Measurements from ENCODE around the gene TIPIN. TPM values are rescaled to one million over a fixed set of nuclear protein-coding genes. Genes with fewer than 3 reads are reported as not detected.
"Not testable (repeated sequence)": the region's sequence is repeated elsewhere in the genome, so short reads cannot be mapped to it uniquely, and the experiment has no call there.

Gene TIPIN
- total RNA-seq, 1 experiment from 2014 or later = 23.4 TPM

- DNase-seq (ENCODE audit: low read depth) = peak; percentile 97
Measured at GRCh38 chr15:66386204-66387123, 30.0 kb upstream of the TIPIN start, which contains the start of gene MAP2K1. MAP2K1 (plus strand) TSS chr15:66386912; CDS start chr15:66387348, 436 bp downstream.

GRCh38 chr15:66381376-66381775 lies 24.9 kb upstream of the TIPIN start:
- DNase-seq (ENCODE audit: low read depth) = not testable (repeated sequence)

DNA sequence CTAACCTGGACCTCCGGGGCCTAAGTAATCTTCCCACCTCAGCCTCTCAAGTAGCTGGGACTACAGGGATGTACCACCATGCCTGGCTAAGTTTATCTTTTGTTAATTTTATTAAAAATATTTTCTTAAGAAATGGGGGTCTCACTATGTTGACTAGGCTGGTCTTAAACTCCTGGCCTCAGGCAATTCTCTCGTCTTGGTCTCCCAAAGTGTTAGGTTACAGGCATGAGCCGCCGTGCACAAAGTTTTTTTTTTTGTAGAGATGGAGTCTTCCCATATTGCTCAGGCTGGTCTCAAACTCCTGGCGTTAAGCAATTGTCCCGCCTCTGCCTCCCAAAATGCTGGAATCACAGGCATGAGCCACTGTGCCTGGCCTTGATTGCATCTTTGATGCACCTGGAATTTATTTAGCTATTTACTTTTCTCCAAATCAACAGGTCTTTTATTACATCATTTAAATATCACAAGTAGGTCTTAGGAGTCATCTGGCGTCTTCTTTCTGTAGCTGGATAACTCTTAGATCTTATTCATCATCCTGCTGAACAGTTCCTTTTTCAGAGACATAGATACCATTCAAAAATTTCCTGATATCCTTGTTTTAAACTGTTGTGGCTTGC lies 22.4 kb upstream of the TIPIN start:
- DNase-seq (ENCODE audit: low read depth) = no peak

- DNase-seq (ENCODE audit: low read depth) = no peak
Measured at GRCh38 chr15:66374179-66374578, 17.7 kb upstream of the TIPIN start.

DNA sequence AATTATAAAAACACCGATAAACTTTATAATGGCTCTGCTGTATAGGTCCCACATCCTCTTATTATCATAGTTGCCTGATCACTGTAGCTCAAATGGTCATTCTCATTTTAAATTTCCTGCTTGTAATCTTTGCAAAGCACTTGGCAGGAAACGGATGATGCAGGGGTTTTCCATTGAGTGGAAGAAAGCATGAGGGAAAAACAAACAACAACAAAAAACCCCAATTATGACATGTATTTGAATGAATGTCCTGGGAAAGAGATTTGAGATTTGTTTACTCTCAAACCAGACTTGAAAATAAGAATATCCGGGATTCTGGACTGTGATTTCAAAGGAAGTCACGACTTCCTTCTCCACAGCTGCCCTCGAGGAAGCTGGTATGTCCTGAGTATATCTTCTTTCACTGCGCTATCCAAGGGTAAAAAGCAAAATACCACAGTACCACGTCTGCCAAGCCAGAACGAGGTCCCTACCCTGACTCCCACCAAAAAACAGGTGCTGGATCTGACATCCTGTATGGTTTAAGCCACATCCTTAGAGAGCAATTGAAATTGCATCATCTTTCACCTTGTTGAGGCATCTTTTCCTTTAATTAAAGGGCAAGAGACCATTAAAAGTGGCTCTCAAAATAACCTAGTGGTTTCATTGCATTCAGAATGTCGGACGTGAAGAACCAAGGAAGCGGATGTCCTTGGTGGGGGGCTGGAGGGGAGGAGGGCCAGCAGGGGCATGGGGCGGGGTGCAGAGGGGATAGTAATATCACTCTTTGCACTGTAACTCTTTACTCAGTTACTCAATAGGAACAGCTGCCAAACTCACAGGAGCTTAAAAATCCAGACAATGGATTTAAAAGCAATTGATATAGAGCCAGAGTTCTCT lies 13.5 kb upstream of the TIPIN start:
- peak; percentile 24 for DNase-seq (ENCODE audit: low read depth)

- DNase-seq (ENCODE audit: low read depth) = no peak
Measured at GRCh38 chr15:66364944-66365528, 8.6 kb upstream of the TIPIN start.

DNA sequence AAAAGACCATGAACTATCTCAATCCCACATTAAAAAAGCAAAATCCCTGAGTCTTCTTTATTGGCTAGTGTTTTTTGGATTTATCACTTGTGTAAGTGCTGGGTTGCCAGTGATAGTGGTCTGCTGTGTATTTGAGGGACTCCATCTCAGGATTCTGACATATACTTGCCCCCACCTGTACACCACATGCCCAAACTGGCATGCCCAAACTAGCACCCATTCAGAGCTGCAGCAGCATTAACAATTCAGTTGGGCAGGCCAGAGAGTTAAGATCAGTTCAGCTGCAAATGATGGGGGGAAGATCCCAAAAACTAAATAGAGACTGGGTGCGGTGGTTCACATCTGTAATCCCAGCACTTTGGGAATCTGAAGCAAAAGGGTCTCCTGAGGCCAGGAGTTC lies 6.3 kb upstream of the TIPIN start:
- no peak for DNase-seq (ENCODE audit: low read depth)

GRCh38 chr15:66361745-66362460 lies 5.4 kb upstream of the TIPIN start:
- DNase-seq (ENCODE audit: low read depth) = not testable (repeated sequence)

DNA sequence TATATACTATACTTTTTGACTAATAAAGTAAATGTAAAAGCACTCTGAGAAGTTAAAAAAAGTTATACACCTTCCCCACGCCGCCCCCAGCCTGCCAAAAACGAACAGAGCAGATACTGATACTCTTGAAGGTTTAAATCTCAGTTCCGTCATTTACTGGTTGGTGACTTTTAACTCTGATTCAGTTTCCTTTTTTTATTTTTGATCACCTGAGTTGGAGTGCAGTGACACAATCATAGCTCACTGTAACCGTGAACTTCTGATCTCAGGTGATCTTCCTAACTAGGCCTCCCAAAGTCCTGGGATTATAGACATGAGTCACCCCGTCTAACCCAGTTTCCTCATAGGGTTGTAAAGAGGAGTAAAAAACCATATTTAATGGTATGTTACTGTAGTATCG lies 3.3 kb upstream of the TIPIN start:
- peak; percentile 8 for DNase-seq (ENCODE audit: low read depth)

DNA sequence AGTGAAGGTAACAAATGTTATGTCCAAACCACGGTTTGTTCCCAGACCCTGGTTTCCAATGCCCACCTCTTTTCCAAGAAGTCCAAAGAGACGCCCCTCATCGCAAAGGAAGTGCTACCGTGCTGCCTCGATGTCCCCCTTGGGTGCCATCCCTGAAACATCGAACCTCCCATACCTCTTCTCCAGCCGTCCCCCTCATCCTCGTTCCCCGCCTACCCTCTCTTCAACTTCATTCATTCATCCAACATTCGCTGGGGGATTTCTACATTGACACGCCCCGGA lies 467 bp downstream of the TIPIN start:
- no peak for DNase-seq (ENCODE audit: low read depth)

- not testable (repeated sequence) for DNase-seq (ENCODE audit: low read depth)
Measured at GRCh38 chr15:66348530-66348929, 8.0 kb downstream of the TIPIN start.

DNA sequence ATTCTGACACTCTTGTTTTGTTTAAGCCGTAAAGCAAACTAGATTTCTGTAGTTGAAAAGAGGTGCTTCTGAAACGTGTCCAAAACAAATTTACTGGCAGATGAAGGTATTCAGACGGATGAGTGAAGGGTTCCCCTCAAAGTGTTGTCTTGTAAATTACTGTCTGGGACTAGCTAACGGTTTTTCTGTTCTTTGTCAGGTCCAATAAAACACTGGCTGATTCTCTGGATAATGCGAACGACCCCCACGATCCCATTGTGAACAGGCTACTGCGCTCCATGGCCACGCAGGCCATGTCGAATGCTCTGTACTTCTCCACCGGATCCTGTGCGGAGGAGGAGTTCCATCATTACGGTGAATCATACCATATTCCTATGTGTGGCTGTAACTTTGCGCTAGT lies 27.7 kb downstream of the TIPIN start:
- no peak for DNase-seq (ENCODE audit: low read depth)

GRCh38 chr15:66327736-66328135 lies 28.7 kb downstream of the TIPIN start:
- DNase-seq (ENCODE audit: low read depth) = no peak

DNA sequence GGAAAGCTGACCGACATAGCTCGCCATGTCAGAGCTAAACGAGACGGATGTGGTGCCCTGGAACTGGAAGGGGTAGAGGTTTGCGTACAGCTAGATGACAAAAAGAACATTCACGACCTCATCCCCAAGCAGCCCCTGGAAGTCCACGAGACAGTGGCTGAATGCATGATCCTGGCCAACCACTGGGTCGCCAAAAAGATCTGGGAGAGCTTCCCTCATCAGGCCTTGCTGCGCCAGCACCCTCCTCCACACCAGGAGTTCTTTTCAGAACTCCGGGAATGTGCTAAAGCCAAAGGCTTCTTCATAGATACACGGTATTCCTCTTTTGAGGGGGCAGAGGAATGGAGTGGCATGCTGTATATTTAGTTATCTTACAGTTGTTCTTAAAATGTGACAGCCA lies 30.4 kb downstream of the TIPIN start:
- no peak for DNase-seq (ENCODE audit: low read depth)

- DNase-seq (ENCODE audit: low read depth) = no peak
Measured at GRCh38 chr15:66323312-66323928, 33.1 kb downstream of the TIPIN start.

- no peak for DNase-seq (ENCODE audit: low read depth)
Measured at GRCh38 chr15:66312144-66312543, 44.3 kb downstream of the TIPIN start.

DNA sequence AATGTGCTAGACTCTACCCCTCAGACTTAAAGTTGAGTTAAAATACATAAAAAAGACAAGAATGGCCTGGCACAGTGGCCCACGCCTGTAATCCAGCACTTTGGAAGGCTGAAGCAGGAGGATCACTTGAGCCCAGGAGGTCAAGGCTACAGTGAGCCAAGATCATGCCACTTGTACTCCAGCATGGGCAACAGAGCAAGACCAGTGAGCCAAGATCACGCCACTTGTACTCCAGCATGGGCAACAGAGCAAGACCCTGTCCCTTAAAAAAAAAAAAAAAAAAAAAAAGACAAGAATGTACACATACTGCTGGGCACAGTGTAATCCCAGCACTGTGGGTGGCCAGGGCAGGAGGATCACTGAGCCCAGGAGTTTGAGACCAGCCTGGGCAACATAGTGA lies 45.7 kb downstream of the TIPIN start:
- no peak for DNase-seq (ENCODE audit: low read depth)

GRCh38 chr15:66309828-66310227 lies 46.7 kb downstream of the TIPIN start:
- no peak for DNase-seq (ENCODE audit: low read depth)

- DNase-seq (ENCODE audit: low read depth) = no peak
Measured at GRCh38 chr15:66308531-66308930, 48.0 kb downstream of the TIPIN start.

DNA sequence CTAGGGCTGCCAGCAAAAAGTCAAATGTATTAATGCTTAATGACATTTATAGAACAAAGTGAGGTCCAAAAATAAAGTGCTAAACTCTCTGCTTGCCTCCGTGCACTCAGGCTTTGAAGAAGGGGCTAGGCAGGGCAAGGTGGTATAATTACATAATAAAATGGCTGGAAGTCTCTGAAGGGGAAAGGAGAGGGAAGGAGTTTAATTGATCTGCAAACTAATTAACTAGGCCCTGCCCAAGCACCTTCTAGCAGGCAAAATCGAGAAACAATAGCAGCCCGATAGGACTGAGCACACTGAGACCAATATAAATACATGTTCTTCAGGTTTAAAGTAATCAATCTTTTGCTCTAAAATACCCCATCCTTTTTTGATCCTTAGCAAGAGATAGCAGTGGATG lies 50.1 kb downstream of the TIPIN start:
- DNase-seq (ENCODE audit: low read depth) = no peak

DNA sequence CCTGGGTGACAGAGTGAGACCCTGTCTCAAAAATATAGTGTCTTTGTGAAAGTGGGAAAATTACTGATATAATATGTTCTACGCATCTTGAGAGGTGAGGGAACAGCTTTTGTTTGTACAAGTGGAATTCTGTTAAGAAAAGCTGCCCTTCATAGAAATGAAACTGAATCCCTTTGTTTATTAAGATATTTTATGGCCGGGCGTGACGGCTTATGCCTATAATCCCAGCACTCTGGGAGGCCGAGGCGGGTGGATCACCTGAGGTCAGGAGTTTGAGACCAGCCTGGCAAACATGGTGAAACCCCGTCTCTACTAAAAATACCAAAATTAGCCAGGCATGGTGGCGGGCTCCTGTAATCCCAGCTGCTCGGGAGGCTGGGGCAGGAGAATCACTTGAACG lies 52.1 kb downstream of the TIPIN start:
- not testable (repeated sequence) for DNase-seq (ENCODE audit: low read depth)
